Measurements from ENCODE around the gene LRP1B. TPM values are rescaled to one million over a fixed set of nuclear protein-coding genes. Genes with fewer than 3 reads are reported as not detected.

Gene LRP1B
- total RNA-seq, 6 experiments from 2014 or later: 0.06 to 1.7 (median 0.15) TPM; not detected in 1

- H3K36me3 ChIP-seq: no peaks in the 10 kb centered on the region
- no peaks in the 10 kb centered on the region for H3K9me3 ChIP-seq
- H3K27me3 ChIP-seq: no peaks in the 10 kb centered on the region
- H3K4me1 ChIP-seq: no peaks in the 10 kb centered on the region
- intact Hi-C loops (cut with DNase I): no loop called here
- H3K27ac ChIP-seq: no peak overlapping the region
- 55% methylated on average over 2 of the region's 2 CpGs for WGBS (ENCODE audit: insufficient coverage, low coverage, low lambda C conversion rate, missing lambda C conversion rate)
- DNase-seq (no peak), ATAC-seq (no peak)
- H3K4me3 ChIP-seq: no peak overlapping the region
- TF ChIP-seq, protein P1, sequence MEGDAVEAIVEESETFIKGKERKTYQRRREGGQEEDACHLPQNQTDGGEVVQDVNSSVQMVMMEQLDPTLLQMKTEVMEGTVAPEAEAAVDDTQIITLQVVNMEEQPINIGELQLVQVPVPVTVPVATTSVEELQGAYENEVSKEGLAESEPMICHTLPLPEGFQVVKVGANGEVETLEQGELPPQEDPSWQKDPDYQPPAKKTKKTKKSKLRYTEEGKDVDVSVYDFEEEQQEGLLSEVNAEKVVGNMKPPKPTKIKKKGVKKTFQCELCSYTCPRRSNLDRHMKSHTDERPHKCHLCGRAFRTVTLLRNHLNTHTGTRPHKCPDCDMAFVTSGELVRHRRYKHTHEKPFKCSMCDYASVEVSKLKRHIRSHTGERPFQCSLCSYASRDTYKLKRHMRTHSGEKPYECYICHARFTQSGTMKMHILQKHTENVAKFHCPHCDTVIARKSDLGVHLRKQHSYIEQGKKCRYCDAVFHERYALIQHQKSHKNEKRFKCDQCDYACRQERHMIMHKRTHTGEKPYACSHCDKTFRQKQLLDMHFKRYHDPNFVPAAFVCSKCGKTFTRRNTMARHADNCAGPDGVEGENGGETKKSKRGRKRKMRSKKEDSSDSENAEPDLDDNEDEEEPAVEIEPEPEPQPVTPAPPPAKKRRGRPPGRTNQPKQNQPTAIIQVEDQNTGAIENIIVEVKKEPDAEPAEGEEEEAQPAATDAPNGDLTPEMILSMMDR (IDR thresholded peaks at IDR 0.05): no peak
- TF ChIP-seq POLR2A (IDR thresholded peaks at IDR 0.05): no peak
Observed at GRCh38 chr2:140747090-140747489, 1383.7 kb downstream of the LRP1B start.

DNA sequence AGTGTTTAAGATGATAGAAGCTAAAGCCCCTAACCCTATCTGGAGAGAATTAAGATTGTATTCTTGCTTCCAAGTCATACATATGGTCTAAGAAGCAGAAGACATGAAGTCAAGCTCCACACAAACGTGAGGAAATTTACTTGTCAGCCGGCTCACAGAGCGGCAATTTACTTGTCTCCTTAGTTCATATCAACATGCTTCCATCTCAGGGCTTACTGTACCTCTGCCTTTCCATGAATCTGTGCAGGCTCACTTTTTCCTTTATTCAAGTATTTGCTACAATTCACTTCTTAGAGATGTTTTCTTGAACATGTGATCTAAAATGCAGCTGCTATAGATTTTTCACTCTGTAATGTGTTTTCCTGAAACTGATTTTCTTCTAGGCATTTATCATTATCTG, 1386.4 kb downstream of the LRP1B start:
- H3K27ac ChIP-seq: no peak overlapping the region
- DNase-seq (no peak), ATAC-seq (no peak)
- H3K27me3 ChIP-seq: no peaks in the 10 kb centered on the region
- H3K4me3 ChIP-seq: no peak overlapping the region
- intact Hi-C loops (cut with DNase I): no loop called here
- TF ChIP-seq, protein P1 (IDR thresholded peaks at IDR 0.05): no peak
- no peak for TF ChIP-seq POLR2A (IDR thresholded peaks at IDR 0.05)
- H3K4me1 ChIP-seq: no peaks in the 10 kb centered on the region
- 90% methylated on average over 3 of the region's 3 CpGs for WGBS (ENCODE audit: insufficient coverage, low coverage, low lambda C conversion rate, missing lambda C conversion rate)
- no peaks in the 10 kb centered on the region for H3K36me3 ChIP-seq
- no peaks in the 10 kb centered on the region for H3K9me3 ChIP-seq

DNA sequence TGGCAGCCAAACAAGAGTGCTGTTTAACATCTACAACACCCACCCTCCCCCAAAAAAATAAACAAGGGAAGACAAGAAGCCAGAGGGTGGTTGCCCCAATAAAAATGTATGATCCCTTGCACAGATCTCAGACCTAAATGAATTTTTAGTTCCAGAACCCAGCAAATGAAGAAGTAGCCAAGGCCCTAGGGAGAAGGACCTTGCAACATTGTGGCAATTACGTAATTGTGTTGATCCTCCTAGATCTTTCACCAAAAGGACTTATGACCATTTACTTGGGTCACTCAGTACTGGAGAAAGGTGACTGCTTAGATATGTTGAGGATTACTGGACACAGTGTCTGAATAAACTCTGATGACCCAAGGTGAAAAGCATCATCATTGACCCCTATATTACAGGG, 1393.8 kb downstream of the LRP1B start:
- Histone ChIP-seq H3K36me3 (no peaks in the 10 kb centered on the region), H3K27me3 (no peaks in the 10 kb centered on the region), H3K27ac (no peak overlapping the region), H3K9me3 (no peaks in the 10 kb centered on the region), H3K4me3 (no peak overlapping the region), H3K4me1 (no peaks in the 10 kb centered on the region)
- TF ChIP-seq, protein P1 (IDR thresholded peaks at IDR 0.05): no peak
- ATAC-seq (no peak), DNase-seq (no peak)
- intact Hi-C loops (cut with DNase I): no loop called here
- 71% methylated on average over 1 of the region's 1 CpG for WGBS (ENCODE audit: insufficient coverage, low coverage, low lambda C conversion rate, missing lambda C conversion rate)

DNA sequence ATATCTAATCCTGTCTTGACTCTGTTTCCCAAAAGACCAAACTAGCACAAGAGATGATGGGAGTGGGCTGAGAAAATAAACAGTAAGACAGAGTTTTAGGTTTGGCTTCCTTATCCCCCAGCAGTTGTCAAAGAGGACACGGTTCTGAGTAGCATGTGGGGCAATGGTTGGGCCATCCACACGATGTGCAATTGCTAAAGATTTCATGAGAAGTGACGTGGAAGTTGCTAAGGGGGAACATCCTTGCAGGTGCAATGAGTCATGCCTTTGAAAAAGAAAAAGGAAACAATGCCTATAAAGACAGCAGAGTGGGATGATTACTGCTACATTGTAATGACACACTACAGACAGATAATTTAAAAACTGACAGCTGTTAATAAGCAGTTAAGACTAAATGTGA, 1395.8 kb downstream of the LRP1B start:
- 25% methylated on average over 3 of the region's 3 CpGs for WGBS (ENCODE audit: insufficient coverage, low coverage, low lambda C conversion rate, missing lambda C conversion rate)
- no peak for TF ChIP-seq POLR2A (IDR thresholded peaks at IDR 0.05)
- TF ChIP-seq, protein P1 (IDR thresholded peaks at IDR 0.05): no peak
- H3K27me3 ChIP-seq: no peaks in the 10 kb centered on the region
- H3K4me3 ChIP-seq: no peak overlapping the region
- no peaks in the 10 kb centered on the region for H3K36me3 ChIP-seq
- DNase-seq (no peak), ATAC-seq (no peak)
- no peaks in the 10 kb centered on the region for H3K4me1 ChIP-seq
- no peak overlapping the region for H3K27ac ChIP-seq
- intact Hi-C loops (cut with DNase I): no loop called here
- H3K9me3 ChIP-seq: no peaks in the 10 kb centered on the region

DNA sequence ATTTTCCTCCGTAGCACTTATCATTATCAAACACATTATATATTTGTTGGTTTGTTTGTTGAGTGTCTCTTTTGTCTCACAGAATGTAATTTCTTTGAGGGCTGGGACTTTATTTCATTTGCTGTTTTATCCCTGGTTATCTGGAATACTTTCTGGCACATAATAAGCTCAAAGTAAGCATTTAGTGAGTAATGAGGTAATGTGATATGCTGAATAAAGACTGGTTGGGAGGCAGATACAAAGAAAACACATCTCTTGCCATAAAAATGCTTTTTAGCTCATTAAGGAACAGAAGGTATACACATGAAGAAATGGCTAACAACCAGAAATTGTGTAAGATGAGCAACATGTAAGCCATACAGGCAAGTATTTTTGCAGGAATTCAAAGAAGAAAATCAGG, 1411.8 kb downstream of the LRP1B start:
- intact Hi-C loops (cut with DNase I): no loop called here

More for the DNA sequence above, 1411.8 kb downstream of the LRP1B start:
- Histone ChIP-seq H3K27me3 (no peaks in the 10 kb centered on the region), H3K4me1 (no peaks in the 10 kb centered on the region), H3K36me3 (no peaks in the 10 kb centered on the region), H3K9me3 (no peaks in the 10 kb centered on the region), H3K27ac (no peak overlapping the region), H3K4me3 (no peak overlapping the region)
- TF ChIP-seq, protein P1 (IDR thresholded peaks at IDR 0.05): no peak
- 55% methylated on average over 1 of the region's 1 CpG for WGBS (ENCODE audit: insufficient coverage, low coverage, low lambda C conversion rate, missing lambda C conversion rate)
- no peak for DNase-seq
- ATAC-seq: no peak

Data from right lobe of liver (tissue), 6 donors.